Fibroblast of mammary gland (primary cell): ENCODE results near the gene CEP128.

Experiments used
- DNase-seq: peaks from one replicate; pipeline ENCODE4 v3.0.0-alpha.2; 2010; ENCODE audit warnings: low read depth
- H3K4me3 ChIP-seq: 2 replicates; pipeline ENCODE4 v1.5.1; 2011; ENCODE audit warnings: low read depth, mild to moderate bottlenecking, low read length, moderate library complexity; ENCODE audit not compliant: control insufficient read depth
- CTCF ChIP-seq: conservative IDR thresholded peaks from 2 replicates; pipeline ENCODE4 v1.5.1; 2011; ENCODE audit warnings: low read depth, low read length, inconsistent platforms; ENCODE audit not compliant: control insufficient read depth, insufficient read depth

The CEP128 gene

GRCh38 chr14:80464531-80465149 is 476.9 kb downstream of the CEP128 start:
- no peak for DNase-seq

DNA sequence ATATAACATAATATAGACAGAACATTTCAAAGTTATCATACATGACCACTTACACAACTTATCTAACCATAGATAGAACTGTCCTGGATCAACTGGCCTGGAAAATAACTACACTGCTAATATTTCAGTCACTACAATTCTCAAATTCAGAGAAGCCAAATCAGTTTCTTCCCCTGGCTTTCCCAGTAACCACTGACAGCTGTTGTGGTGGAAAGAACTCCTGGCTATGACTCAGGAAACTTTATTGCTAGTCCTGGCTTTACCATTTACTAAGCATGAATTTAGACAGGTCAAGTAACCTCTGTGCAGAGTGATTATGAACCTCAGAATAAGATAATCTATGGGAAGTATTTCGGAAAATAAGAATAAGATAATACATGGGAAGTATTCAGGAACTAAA is 485.3 kb downstream of the CEP128 start:
- peak; percentile 49 for DNase-seq
- no peak for TF ChIP-seq CTCF
- no peak overlapping the region for H3K4me3 ChIP-seq

More at GRCh38 chr14:80464531-80465149, 476.9 kb downstream of the CEP128 start:
- no peak for TF ChIP-seq CTCF
- no peak overlapping the region for H3K4me3 ChIP-seq

- no peak overlapping the region for H3K4me3 ChIP-seq
- DNase-seq, result no peak
- TF ChIP-seq CTCF, result no peak
These were observed 486.5 kb downstream of the CEP128 start for GRCh38 chr14:80455031-80455430.

DNA sequence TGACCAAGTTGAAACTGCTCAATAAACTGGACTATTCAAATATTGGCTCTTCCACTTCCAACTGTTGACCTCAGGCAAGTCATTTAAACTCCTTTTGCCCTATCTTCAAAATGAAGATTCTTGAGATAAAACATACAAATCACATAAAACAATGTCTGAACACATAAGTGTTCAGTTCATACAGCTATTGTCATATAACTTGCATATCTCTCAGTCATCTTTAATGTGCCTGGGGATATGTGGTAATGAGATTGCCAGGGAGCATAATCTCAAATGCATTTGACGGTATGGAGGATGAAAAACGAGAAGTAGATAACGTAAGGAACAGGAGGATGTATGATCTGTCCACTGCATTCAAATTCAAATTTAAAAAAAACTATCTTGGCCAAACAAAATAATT is 493.3 kb downstream of the CEP128 start:
- TF ChIP-seq CTCF, result no peak
- no peak for DNase-seq
- no peak overlapping the region for H3K4me3 ChIP-seq

DNA sequence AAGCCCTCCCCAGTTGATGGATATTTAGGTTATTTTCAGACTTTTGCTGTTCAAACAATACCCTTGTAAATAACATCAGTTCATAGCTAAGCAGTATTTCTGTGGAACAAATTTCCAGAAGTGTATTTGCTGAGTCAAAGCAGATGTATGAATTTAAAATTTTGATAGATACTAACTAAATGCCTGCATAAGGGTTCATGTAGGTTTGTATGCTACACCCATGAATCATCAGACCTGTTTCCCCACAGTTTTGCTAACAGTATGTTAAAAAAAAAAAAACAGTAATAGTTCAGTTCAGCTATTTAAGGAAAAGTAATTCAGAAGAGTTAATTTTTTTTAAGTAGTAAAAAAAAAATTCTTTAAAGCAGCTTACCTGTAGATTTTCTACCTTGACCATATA is 494.1 kb downstream of the CEP128 start:
- no peak for TF ChIP-seq CTCF
- no peak overlapping the region for H3K4me3 ChIP-seq
- peak; percentile 18 for DNase-seq
